Left kidney (tissue), 2 donors: Measurements from ENCODE around the gene CDH4. TPM values are rescaled to one million over a fixed set of nuclear protein-coding genes. Genes with fewer than 3 reads are reported as not detected.
A peak's percentile ranks its signal among the peaks of the same experiment; 100 is the strongest.

Experiments used
- DNase-seq: peaks from one replicate; pipeline ENCODE4 v3.0.0-alpha.2; 2013
- polyA plus RNA-seq: library from polyadenylated mRNA; unstranded; fragments of 120-200 nt; gene quantifications from one replicate; pipeline ENCODE4 v1.2.1, GENCODE V29; 2013; ENCODE audit not compliant: insufficient read length

Gene CDH4
- polyA plus RNA-seq, 1 donor: 7.3 TPM

- DNase-seq: no peak
Observed at GRCh38 chr20:61806995-61807394, 554.9 kb downstream of the CDH4 start.

GRCh38 chr20:61807471-61808160, 555.6 kb downstream of the CDH4 start:
- DNase-seq: no peak

DNA sequence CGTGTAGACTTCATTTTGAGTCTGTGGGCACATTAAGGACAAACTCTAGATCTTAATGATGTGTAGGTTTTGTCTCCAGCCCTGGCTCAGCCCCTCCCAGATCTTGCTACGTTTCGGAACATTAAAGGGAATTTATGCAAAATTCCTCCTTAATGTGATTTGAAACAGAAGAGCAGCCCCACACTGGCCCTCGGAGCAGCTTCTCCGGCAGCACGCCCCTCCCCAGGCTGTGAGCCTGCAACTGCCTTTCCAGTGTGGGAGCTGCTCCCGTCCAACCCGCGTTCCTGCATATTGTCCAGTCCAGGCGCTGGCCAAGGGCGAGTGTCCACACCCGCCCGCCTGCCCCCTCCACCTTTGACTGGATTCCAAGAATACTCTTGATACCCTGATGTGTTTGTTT, 556.4 kb downstream of the CDH4 start:
- peak; percentile 34 for DNase-seq

DNA sequence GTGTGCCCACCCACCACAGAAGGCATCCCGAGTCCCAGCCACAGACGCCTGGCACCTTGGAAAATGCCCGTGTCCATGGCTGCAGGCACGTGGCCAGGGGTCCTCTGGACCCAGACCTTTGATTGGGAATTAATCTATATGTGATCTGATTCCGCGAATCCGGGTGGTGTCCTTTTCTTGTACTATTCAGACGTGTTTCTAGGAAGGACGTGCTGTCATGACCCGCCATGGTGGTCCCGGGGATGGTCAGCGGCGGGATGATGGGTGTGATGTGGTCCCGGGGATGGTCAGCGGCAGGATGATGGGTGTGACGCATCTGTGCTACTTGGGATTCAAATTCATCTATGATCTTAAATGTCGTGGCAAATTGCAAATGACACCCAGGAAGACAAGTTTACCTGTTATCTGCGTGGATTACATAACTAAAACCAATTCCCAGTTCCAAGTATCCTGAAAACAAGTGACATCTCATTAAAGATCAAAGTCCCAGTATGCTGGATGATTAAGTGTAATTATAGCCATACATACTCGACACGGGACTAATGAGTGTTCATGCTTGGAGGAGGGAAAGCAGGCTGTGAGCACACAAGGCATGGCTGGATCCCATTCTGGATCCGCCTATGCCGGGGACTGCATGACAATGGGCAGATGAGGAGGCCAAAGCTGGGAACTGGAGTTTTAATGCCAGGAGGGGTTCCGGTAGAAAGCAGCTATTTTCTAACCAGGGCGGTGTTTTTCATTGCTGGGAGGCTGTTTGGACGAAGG, 557.1 kb downstream of the CDH4 start:
- no peak for DNase-seq

DNA sequence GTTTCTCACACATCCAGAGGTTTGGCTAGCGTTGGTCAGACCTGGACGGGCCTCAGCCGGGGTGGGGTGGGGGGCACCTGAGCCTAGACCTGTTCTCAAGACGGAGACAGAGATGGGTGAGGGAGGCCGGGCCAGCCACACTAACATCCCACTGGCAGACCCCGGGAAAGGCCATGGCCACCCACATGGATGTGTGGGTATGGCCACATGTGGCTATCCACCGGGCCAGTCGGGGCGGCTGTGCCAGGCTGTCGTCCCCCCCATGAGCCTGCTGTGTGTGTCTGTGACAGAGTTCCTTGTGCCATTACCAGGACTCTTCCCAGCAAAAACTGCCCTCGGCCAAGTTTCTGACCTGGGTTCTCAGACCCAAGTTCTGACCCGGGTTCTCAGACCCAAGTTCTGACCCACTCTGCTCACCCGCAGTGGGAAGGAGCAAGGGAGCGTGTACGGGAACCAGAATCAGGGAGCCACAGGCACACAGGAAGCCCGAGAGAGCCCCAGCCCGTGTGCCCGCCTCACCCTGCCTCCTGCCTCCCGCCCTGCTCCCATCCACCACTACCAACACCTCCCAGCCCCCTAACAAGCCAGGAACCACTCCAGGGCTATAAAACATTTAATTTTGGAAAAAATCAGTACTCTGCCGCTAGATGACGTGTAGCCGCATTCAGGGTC, 558.1 kb downstream of the CDH4 start:
- no peak for DNase-seq

DNA sequence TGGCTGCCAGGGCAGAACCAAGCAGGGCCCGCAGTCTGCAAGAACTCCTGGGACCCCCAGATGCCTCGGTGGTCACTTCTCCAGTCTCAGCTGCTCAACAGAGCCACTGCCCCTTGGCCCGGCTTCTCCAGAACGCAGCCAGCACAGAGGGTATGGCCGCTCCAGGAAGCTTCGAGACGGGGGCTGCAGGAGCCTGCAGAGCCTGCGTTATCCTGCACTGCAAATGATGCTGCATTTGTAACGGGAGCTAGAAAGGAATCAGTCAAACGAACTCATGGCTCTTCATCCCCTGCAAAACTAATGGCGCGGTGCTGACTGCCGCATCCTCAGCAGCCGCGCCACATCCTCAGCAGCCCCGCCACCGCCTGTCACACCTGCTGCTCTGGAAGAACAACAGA, 558.7 kb downstream of the CDH4 start:
- no peak for DNase-seq

DNA sequence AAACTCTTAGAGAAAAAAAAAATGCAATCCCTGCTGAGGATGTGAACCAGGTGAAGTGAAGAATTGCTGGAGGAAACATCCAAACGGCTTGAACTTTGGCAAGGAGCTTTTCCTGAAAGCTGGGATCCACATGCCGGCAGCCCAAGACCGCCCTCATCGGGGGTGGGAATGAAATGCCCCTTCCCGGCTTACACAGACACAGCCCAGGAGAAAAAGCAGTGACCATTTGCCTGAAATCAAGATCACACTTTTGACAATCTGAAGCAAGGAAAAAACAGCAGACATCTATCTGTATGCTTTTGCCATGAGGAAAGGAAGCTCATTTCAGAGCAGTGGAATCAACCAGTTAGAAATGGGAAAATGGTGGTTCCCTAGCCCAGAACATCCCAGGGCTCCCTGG, 559.1 kb downstream of the CDH4 start:
- DNase-seq: no peak

- DNase-seq: no peak
Observed at GRCh38 chr20:61812121-61812844, 560.2 kb downstream of the CDH4 start.

GRCh38 chr20:61812845-61813485, 560.9 kb downstream of the CDH4 start:
- DNase-seq: no peak

DNA sequence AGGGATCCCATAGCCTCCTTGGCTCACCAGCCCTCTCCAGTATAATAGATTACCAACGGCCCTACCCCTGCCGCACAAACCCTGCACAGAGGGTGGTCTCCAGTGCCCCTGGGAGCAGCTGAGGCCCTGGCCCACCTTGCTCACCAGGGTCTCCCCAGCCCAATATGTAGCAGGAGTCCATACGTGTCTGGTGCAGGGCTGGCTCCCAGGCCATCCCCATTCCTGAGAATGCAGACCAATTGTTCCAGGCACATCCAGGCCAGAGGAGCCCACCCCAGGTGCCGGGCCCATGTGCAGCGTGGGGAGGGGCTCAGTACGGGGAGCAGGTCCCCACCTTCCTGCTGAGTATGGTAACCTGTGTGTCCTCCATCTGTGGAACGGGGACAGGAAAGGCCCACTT, 561.7 kb downstream of the CDH4 start:
- DNase-seq: no peak

- DNase-seq: no peak
Observed at GRCh38 chr20:61814244-61814643, 562.2 kb downstream of the CDH4 start.

GRCh38 chr20:61814726-61815125, 562.7 kb downstream of the CDH4 start:
- DNase-seq: no peak

- DNase-seq: no peak
Observed at GRCh38 chr20:61815176-61815575, 563.1 kb downstream of the CDH4 start.

- no peak for DNase-seq
Observed at GRCh38 chr20:61815678-61816077, 563.6 kb downstream of the CDH4 start.

- no peak for DNase-seq
Observed at GRCh38 chr20:61816606-61817460, 564.8 kb downstream of the CDH4 start.

DNA sequence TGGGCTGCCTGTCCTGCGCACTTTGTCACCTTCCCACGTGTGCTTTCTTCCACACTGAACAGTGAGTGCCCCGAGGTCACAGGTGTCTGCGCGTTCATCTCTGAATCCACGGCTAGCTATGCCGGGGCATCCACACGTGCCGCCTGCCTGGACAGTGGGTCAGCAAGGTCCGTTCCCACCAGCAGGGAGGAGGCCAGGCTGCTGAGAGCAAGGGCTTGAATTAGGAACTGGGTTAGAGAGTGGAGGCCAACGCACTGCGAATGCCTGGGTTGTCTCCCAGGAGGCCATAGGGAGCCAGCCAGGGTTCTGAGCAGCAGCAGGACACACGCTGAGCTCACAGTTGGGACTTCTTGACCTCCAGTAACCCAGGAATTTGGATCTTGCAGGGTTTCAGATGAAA, 565.5 kb downstream of the CDH4 start:
- no peak for DNase-seq

GRCh38 chr20:61818746-61819573, 566.9 kb downstream of the CDH4 start:
- no peak for DNase-seq

DNA sequence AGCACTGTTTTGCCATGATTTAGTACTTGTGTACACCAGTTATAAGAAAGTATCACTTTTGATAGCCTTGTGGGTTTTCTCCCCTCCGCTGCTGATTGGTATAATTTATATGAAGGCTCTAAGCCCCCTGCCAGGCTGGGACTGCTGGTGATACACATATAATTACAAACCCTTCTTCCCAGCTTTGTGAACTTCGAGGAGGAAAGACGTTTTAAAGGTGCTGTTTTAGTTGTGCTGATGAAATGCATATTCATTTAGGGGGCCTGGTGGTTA, 567.4 kb downstream of the CDH4 start:
- no peak for DNase-seq

DNA sequence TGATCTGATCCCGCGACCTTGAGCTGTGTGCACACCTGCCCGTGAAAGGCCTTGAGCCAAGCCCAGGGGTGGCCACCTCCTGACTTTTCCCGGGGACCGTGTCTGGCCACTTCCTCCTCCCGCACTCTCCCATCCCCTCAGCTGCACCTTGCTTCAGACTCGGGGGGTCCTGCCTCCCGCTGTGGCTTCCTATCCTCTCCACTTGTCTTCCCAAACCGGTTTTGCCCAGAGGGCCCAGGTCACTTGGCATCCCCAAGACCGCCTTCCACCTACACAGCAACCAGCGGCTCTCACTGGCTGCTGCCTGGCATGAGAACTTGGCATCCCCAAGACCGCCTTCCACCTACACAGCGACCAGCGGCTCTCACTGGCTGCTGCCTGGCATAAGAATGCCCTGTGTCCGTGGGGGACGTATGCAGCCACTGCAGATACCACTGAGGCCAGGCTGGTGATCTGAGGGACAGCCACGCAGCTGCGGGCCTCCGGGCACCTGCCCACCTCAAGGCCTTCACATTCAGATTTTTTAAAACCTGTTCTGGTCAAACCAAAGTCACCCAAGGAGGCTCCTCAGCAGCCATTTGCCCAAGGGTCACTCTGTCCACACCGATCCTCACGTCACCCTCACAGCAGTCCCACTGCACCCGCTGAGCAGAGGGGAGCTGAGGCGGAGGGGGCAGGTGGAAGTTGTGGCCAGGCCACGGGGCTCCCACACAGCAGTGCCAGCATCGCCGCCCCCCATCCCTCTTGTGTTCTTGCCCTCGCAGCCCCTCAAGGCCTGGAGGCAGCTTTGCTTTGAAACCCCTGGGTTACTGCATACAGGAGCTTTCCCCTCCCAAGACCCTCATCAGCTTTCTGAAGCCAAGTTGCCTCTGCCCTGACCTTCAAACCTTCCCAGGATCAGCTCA, 568.1 kb downstream of the CDH4 start:
- no peak for DNase-seq
